ENCODE measurements around the gene IRF9.

DNA sequence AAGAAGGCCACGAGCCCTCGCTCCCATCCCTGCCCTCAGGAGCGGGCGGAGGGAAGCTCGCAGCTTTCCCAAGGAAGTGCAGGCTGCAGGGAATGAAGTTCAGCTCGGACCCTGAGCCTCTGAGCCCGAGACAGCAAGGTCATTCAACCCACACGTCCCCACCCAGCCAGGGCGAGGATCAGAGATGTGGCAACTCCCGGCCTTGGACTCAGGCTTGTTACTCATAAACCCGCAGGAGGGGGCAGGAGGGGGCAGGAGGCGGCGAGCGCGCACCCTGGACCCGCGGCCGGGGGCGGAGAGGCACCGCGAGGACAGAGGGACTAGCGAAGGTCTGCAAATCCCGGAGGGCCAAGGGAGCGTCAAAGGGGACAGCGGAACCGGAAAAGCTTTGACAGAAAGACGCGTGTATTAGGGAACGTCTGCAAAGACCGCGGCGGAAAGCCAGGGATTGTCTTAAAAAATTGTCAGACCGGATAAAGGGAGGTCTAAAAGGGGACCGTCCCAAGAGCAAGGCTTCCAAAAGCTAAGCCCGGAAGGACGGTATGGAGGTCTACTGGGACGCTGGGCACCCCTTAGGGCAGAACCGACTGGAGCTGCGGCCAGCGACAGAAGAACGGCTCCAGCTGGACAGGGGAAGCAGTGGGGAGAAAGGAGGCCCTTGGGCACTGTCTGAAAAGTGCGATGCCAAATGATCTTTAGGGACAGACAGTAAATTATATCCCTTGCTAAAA lies 47.1 kb upstream of the IRF9 start:
- no peak for TF ChIP-seq ZFX (IDR thresholded peaks at IDR 0.05; ENCODE audit: borderline replicate concordance)
- TF ChIP-seq, protein P1, sequence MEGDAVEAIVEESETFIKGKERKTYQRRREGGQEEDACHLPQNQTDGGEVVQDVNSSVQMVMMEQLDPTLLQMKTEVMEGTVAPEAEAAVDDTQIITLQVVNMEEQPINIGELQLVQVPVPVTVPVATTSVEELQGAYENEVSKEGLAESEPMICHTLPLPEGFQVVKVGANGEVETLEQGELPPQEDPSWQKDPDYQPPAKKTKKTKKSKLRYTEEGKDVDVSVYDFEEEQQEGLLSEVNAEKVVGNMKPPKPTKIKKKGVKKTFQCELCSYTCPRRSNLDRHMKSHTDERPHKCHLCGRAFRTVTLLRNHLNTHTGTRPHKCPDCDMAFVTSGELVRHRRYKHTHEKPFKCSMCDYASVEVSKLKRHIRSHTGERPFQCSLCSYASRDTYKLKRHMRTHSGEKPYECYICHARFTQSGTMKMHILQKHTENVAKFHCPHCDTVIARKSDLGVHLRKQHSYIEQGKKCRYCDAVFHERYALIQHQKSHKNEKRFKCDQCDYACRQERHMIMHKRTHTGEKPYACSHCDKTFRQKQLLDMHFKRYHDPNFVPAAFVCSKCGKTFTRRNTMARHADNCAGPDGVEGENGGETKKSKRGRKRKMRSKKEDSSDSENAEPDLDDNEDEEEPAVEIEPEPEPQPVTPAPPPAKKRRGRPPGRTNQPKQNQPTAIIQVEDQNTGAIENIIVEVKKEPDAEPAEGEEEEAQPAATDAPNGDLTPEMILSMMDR (IDR thresholded peaks at IDR 0.05): no peak
